Measurements from ENCODE around the gene PIWIL4. TPM values are rescaled to one million over a fixed set of nuclear protein-coding genes. Genes with fewer than 3 reads are reported as not detected.
"Not testable (repeated sequence)": the region's sequence is repeated elsewhere in the genome, so short reads cannot be mapped to it uniquely, and the experiment has no call there.

Gene PIWIL4
- total RNA-seq, 1 donor: 2.7 TPM

DNA sequence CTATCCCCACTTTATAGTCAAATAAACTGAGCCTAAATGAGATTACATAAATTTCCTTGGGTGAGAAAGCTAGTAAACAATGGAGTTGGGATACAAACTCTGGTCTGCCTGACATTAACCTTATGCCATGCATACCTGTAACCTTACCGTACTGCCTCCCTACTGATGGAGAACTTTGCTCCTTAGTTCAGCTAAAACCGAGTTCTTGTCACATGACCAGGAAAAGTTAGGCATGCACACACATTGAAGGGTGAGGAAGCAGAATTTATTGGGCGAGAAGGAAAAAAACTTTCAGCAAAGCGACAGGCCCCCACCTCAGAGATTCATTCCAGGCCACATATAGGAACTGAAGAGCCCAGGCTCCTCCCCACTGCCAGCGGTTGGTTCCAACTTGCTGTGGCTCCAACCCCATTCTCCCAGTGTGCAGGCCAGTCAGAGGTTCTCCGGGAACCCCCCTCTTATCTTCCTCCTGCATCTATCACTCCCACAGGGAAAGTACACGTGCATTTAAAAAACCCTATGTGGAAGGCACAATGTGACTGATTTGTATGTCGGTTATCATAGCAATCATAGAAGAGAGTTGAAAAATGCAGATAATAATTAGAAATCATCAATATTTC, 3.2 kb upstream of the PIWIL4 start:
- no peak for DNase-seq (ENCODE audit: low read depth)
- TF ChIP-seq, protein P1, sequence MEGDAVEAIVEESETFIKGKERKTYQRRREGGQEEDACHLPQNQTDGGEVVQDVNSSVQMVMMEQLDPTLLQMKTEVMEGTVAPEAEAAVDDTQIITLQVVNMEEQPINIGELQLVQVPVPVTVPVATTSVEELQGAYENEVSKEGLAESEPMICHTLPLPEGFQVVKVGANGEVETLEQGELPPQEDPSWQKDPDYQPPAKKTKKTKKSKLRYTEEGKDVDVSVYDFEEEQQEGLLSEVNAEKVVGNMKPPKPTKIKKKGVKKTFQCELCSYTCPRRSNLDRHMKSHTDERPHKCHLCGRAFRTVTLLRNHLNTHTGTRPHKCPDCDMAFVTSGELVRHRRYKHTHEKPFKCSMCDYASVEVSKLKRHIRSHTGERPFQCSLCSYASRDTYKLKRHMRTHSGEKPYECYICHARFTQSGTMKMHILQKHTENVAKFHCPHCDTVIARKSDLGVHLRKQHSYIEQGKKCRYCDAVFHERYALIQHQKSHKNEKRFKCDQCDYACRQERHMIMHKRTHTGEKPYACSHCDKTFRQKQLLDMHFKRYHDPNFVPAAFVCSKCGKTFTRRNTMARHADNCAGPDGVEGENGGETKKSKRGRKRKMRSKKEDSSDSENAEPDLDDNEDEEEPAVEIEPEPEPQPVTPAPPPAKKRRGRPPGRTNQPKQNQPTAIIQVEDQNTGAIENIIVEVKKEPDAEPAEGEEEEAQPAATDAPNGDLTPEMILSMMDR (IDR thresholded peaks at IDR 0.05; ENCODE audit: insufficient read depth, low read length): no peak
- no peak overlapping the region for H3K4me3 ChIP-seq (ENCODE audit: low read depth, low read length)

DNA sequence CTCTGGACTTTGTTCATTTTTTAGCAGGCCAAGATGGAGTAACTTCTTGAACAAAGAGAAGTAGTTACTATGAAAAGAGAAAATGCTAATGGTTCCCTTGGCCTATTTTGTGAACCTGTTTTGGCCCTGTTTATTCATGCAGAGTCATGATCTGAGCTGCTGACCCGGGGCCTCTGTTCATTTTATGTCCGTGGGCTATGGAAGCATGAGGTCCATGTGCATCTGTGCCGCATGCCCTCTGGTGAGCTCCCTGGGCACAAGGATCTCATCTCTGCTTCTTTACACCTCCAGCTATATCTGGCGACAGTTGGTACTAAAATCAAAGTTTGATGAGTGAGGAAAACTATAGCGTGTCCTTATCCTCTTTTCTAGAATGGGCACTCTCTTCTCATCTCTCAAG, 1.0 kb downstream of the PIWIL4 start:
- TF ChIP-seq, protein P1 (IDR thresholded peaks at IDR 0.05; ENCODE audit: insufficient read depth, low read length): no peak
- no peak overlapping the region for H3K4me3 ChIP-seq (ENCODE audit: low read depth, low read length)
- DNase-seq (ENCODE audit: low read depth): no peak

DNA sequence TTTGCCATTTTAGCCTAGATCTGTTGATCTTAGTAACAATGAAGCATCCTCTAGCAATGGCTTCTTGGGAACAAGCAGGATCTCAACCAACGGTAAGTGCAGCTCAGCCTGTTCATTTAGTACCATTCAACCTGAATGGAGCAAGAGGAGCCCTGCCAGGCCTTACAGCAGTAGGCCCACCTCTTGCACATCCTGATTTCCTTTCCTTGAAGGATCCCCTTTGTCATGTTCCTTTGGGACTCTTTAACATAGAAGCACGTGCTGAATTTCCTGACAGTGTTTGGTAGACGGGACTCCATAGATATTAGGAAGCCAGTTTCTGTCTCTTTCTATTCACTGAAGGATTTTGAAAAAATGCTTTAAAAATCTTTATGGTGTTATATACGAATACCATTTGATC, 1.5 kb downstream of the PIWIL4 start:
- H3K4me3 ChIP-seq (ENCODE audit: low read depth, low read length): no peak overlapping the region
- DNase-seq (ENCODE audit: low read depth): no peak
- TF ChIP-seq, protein P1 (IDR thresholded peaks at IDR 0.05; ENCODE audit: insufficient read depth, low read length): no peak

DNA sequence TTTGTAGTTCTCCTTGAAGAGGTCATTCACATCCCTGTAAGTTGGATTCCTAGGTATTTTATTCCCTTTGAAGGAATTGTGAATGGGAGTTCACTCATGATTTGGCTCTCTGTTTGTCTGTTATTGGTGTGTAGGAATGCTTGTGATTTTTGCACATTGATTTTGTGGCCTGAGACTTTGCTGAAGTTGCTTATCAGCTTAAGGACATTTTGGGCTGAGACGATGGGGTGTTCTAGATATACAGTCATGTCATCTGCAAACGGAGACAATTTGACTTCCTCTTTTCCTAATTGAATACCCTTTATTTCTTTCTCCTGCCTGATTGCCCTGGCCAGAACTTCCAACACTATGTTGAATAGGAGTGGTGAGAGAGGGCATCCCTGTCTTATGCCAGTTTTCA, 5.8 kb downstream of the PIWIL4 start:
- not testable (repeated sequence) for H3K4me3 ChIP-seq (ENCODE audit: low read depth, low read length)

DNA sequence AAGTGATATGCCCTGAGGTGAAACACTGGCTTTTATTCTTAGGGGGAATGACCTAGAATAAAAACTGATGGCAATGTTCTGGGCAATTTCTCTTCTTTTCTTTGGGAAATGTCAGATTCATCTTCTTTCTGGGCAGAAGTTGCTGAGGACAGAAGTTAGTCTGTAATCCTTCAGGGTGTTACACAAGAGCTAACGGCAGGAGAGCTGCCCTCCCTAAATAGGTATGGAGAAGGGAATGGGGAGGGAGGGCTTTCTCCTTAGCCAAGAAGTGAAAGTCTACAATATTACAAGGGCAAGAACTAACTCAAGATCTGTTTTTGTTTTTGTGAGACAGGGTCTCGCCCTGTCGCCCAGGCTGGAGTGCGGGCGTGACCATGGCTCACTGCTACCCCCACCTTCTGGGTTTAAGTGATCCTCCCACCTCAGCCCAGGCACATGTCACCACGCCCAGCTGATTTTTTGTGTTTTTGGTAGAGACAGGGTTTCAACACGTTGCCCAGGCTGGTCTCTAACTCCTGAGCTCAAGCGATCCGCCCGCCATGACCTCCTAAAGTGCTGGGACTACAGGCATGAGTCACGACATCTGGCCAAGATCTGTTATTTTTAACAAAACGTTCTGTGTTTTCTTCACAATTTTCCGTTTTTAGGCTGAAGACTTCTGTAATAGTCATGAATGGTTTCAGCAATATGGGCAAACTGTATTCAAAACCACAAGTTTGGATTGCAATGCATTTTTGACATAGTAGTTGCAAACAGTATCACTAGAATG, 7.2 kb downstream of the PIWIL4 start:
- H3K4me3 ChIP-seq (ENCODE audit: low read depth, low read length): no peak overlapping the region
- TF ChIP-seq, protein P1 (IDR thresholded peaks at IDR 0.05; ENCODE audit: insufficient read depth, low read length): no peak
- peak; percentile 74 for DNase-seq (ENCODE audit: low read depth)

More for the DNA sequence above, 5.8 kb downstream of the PIWIL4 start:
- DNase-seq (ENCODE audit: low read depth): not testable (repeated sequence)

DNA sequence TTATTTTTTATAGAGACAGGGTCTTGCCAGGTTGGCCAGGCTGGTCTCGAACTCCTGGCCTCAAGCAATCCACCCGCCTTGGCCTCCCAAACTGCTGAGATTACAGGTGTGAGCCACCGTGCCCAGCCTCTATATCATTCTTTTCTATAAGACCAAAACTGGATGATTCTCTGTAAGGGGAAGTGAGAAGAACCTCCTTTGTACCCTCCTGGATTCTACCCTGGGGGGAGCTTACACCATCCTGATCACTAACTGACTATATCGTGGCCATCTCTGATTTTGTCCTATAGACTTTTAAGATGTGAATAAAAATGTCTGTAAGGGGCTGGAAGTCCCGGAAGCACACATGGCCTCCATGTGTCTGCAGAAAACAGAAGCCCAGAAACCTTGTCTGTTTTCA, 9.1 kb downstream of the PIWIL4 start:
- no peak for DNase-seq (ENCODE audit: low read depth)
- TF ChIP-seq, protein P1 (IDR thresholded peaks at IDR 0.05; ENCODE audit: insufficient read depth, low read length): no peak
- H3K4me3 ChIP-seq (ENCODE audit: low read depth, low read length): no peak overlapping the region

DNA sequence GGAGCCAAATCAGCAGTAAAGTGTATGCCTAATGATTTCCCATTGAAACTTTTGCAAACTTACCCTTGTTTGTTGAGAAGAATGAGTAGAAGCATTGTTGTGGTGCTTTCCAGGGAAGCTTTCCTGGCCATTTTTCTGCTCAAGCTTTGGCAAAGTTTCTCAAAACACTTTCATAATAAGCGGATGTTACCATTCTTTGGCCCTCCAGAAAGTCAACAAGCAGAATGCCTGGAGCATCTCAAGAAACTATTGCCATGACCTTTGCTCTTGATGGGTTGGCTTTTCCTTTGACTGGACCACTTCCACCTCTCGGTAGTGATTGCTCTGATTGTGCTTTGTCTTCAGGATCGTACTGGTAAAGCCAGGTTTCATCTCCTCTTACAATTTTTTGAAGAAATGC, 10.7 kb downstream of the PIWIL4 start:
- TF ChIP-seq, protein P1 (IDR thresholded peaks at IDR 0.05; ENCODE audit: insufficient read depth, low read length): no peak
- DNase-seq (ENCODE audit: low read depth): no peak
- H3K4me3 ChIP-seq (ENCODE audit: low read depth, low read length): no peak overlapping the region
